K562 (cell line): ENCODE measurements around the gene GPR3. TPM values are rescaled to one million over a fixed set of nuclear protein-coding genes. Genes with fewer than 3 reads are reported as not detected.

Source experiments
- ATAC-seq: fragments of 200-7000 bp; cut with Tn5 transposase; 3 replicates; pipeline ENCODE4 v1.9.1; 2020; ENCODE audit warnings: moderate library complexity
- BruUV-seq: library from RNA; stranded (reverse); fragments of 400-500 nt; replicated peaks from 2 replicates; lab custom pipeline; 2021; lab: Mats Ljungman, UMichigan
- CTCF ChIA-PET: fragments of 300-600 bp; formaldehyde crosslinking; extraction: SDS; loops from one replicate; lab custom pipeline; 2021; ENCODE audit warnings: low intra/inter-chr PET ratio; lab: Yijun Ruan, JAX
- POLR2A ChIA-PET: fragments of 300-600, 350-650 bp; sonication (Branson Sonifier 250); formaldehyde crosslinking; extraction: SDS; loops from one replicate; lab custom pipeline; 2021; ENCODE audit warnings: antibody characterized with exemption, inconsistent platforms; lab: Yijun Ruan, JAX
- DNase-seq, 4 experiments: peaks; one replicate each; pipeline versions ENCODE4 v3.0.0 to v3.0.0-alpha.2; 2011 to 2018; ENCODE audit warnings: low spot score in 3 of 4, mixed read lengths in 3 of 4; ENCODE audit errors: extremely low read depth in 1 of 4
- FAIRE-seq: peaks from 2 replicates; lab custom pipeline; 2011; peaks lifted over from hg19 to GRCh38; lab: Jason Lieb, UNC
- H2AFZ ChIP-seq: 2 replicates; pipeline ENCODE4 v1.6.0; 2011; ENCODE audit warnings: low read depth, low read length, control low read depth, inconsistent platforms
- H3K27ac ChIP-seq: fragments of 200-600 bp; 3 replicates; pipeline ENCODE4 v1.8.0; 2011; ENCODE audit warnings: low read depth, mild to moderate bottlenecking, control low read depth, inconsistent platforms, low read length, moderate library complexity, mixed read lengths; ENCODE audit errors: extremely low read depth
- H3K27me3 ChIP-seq, 2 experiments: fragments of 300-600 bp in 1 of 2; 2 replicates in 1 of 2; 3 replicates in 1 of 2; pipeline versions ENCODE4 v1.6.0 to v1.8.0; 2011; ENCODE audit warnings: inconsistent platforms in 2 of 2, low read length in 2 of 2, mild to moderate bottlenecking in 1 of 2, mixed read lengths in 1 of 2, moderate library complexity in 1 of 2; ENCODE audit not compliant: control insufficient read depth in 2 of 2, insufficient read depth in 2 of 2
- H3K36me3 ChIP-seq: fragments of 300-600 bp; 3 replicates; pipeline ENCODE4 v1.8.0; 2011; ENCODE audit warnings: mild to moderate bottlenecking, low read length, inconsistent platforms; ENCODE audit not compliant: control insufficient read depth, insufficient read depth
- H3K4me1 ChIP-seq, 2 experiments: fragments of 200-600 bp in 1 of 2; replicated peaks in 1 of 2; 2 replicates in 1 of 2; 3 replicates in 1 of 2; pipeline versions ENCODE4 v1.5.1 to v1.8.0; 2011; ENCODE audit warnings: inconsistent platforms in 2 of 2, low read length in 2 of 2, mild to moderate bottlenecking in 1 of 2, mixed read lengths in 1 of 2, moderate library complexity in 1 of 2; ENCODE audit not compliant: control insufficient read depth in 2 of 2, insufficient read depth in 2 of 2
- H3K4me2 ChIP-seq: 2 replicates; pipeline ENCODE4 v1.6.1; 2011; ENCODE audit warnings: low read length, control low read depth, inconsistent platforms, mixed read lengths; ENCODE audit not compliant: insufficient read depth
- H3K4me3 ChIP-seq: fragments of 200-600 bp; sonication (generic), shearing (Covaris generic); 2 replicates; pipeline ENCODE4 v1.5.1; 2016; ENCODE audit warnings: control low read depth, inconsistent platforms
- H3K79me2 ChIP-seq: fragments of 200-600 bp; 3 replicates; pipeline ENCODE4 v1.8.0; 2011; ENCODE audit warnings: low read length, inconsistent platforms; ENCODE audit not compliant: control insufficient read depth, insufficient read depth
- H3K9ac ChIP-seq, 2 experiments: 2 replicates each; pipeline versions ENCODE4 v1.6.0 to v1.6.1; 2011; ENCODE audit warnings: low read depth in 2 of 2, low read length in 2 of 2, control low read depth in 1 of 2, inconsistent platforms in 1 of 2, mild to moderate bottlenecking in 1 of 2, mixed read lengths in 1 of 2; ENCODE audit not compliant: insufficient read depth in 1 of 2
- H3K9me1 ChIP-seq: one replicate; pipeline ENCODE4 v1.6.0; 2011; ENCODE audit warnings: inconsistent platforms, mild to moderate bottlenecking, low read length, moderate library complexity; ENCODE audit not compliant: control insufficient read depth, insufficient read depth
- H3K9me3 ChIP-seq: replicated peaks from 2 replicates; pipeline ENCODE4 v1.5.1; 2011; ENCODE audit warnings: low read depth, low read length, inconsistent platforms; ENCODE audit not compliant: control insufficient read depth, insufficient read depth
- H4K20me1 ChIP-seq: replicated peaks from 2 replicates; pipeline ENCODE4 v1.6.1; 2011; ENCODE audit warnings: low read length, inconsistent platforms, mixed read lengths; ENCODE audit not compliant: control insufficient read depth, insufficient read depth
- CAMTA2 ChIP-seq: fragments of 250-450 bp; sonication (Bioruptor Pico); conservative IDR thresholded peaks from 2 replicates; pipeline ENCODE4 v1.5.1; 2022
- CEBPB ChIP-seq: fragments of 450-650 bp; IDR thresholded peaks from 2 replicates; pipeline ENCODE4 v1.6.1; 2016; ENCODE audit warnings: missing genetic modification characterization, missing compliant biosample characterization
- FOSL1 ChIP-seq: fragments of 200-800 bp; sonication (Bioruptor generic); conservative IDR thresholded peaks from 2 replicates; pipeline ENCODE4 v1.6.1; 2016; ENCODE audit warnings: missing genetic modification characterization, missing compliant biosample characterization
- HMG20B ChIP-seq: fragments of 250-450 bp; sonication (Bioruptor Pico); IDR thresholded peaks from 2 replicates; pipeline ENCODE4 v1.5.0; 2021; ENCODE audit warnings: mild to moderate bottlenecking
- KAT7 ChIP-seq: sonication (generic); formaldehyde crosslinking; IDR thresholded peaks from 2 replicates; pipeline ENCODE4 v1.8.0; 2022; ENCODE audit warnings: missing genetic modification reagents, mild to moderate bottlenecking, borderline replicate concordance
- NR2C1 ChIP-seq, 2 experiments: fragments of 450-650 bp; IDR thresholded peaks; 2 replicates each; pipeline ENCODE4 v1.6.1; 2017; ENCODE audit warnings: mild to moderate bottlenecking in 2 of 2, antibody characterized with exemption in 1 of 2, inconsistent platforms in 1 of 2, missing compliant biosample characterization in 1 of 2, missing genetic modification characterization in 1 of 2
- RAD51 ChIP-seq: fragments of 450-650 bp; IDR thresholded peaks from 2 replicates; pipeline ENCODE4 v1.7.1; 2016; ENCODE audit warnings: low read depth, mild to moderate bottlenecking, borderline replicate concordance
- STAG1 ChIP-seq: sonication (generic); formaldehyde crosslinking; IDR thresholded peaks from 2 replicates; pipeline ENCODE4 v1.5.0; 2020; ENCODE audit warnings: missing genetic modification reagents, borderline replicate concordance
- TGIF2 ChIP-seq: sonication (generic); formaldehyde crosslinking; IDR thresholded peaks from 2 replicates; pipeline ENCODE4 v1.8.1; 2022; ENCODE audit warnings: mild to moderate bottlenecking, missing genetic modification reagents, moderate library complexity
- ZNF23 ChIP-seq: fragments of 250-450 bp; sonication (Bioruptor Pico); IDR thresholded peaks from 2 replicates; pipeline ENCODE4 v1.4.0; 2020; ENCODE audit warnings: mild to moderate bottlenecking
- ZNF707 ChIP-seq: fragments of 250-450 bp; sonication (Bioruptor Pico); conservative IDR thresholded peaks from 2 replicates; pipeline ENCODE4 v1.8.0; 2022; ENCODE audit warnings: inconsistent platforms, mild to moderate bottlenecking, moderate library complexity
- WGBS: fragments of 100-300 bp; shearing (Covaris generic); methylation state at CpG from one replicate; pipeline ENCODE4 v1.1.6; 2016; ENCODE audit warnings: low coverage, mixed read lengths; ENCODE audit not compliant: insufficient coverage; ENCODE audit errors: missing lambda C conversion rate; 5-methylcytosine and 5-hydroxymethylcytosine counted together
- in situ Hi-C: fragments of 300-500 bp; cut with MboI; formaldehyde crosslinking; loops from 4 replicates; pipeline ENCODE4 v1.15.0; 2018; ENCODE audit warnings: inconsistent platforms, mixed read lengths
- intact Hi-C: fragments of 100-400 bp; cut with micrococcal nuclease; formaldehyde crosslinking; loops from 2 replicates; pipeline ENCODE4 v1.14.2; 2022
- polyA plus RNA-seq, 8 experiments: library from polyadenylated mRNA; depleted of rRNA in 4 of 8; stranded (reverse) in 5 of 8; unstranded in 3 of 8; fragments of >200 nt; fragmentation: Nextera tagmentation in 2 of 8; fragmentation: Illumina TruSeq in 1 of 8; extraction: Ambion mirVana in 2 of 8; extraction: Trizol in 1 of 8; gene quantifications; 2 replicates each; pipeline versions ENCODE4 v1.2.1 to v1.2.3, GENCODE V29; 2011 to 2014; ENCODE audit warnings: inconsistent platforms in 1 of 8, missing spikeins in 1 of 8
- total RNA-seq, 7 experiments: library from RNA; depleted of rRNA in 6 of 7; stranded (reverse); fragments of >200 nt in 6 of 7; fragmentation: Illumina TruSeq in 2 of 7; extraction: Trizol in 2 of 7; gene quantifications; 2 replicates each; pipeline versions ENCODE4 v1.2.1 to v1.2.3, GENCODE V29; 2011 to 2021; ENCODE audit warnings: low replicate concordance in 1 of 7
- TF ChIP-seq, protein P1 (sequence below), 2 experiments: fragments of 450-650 bp; formaldehyde crosslinking in 1 of 2; IDR thresholded peaks; 2 replicates each; pipeline versions ENCODE4 v1.4.0 to v1.6.1; 2014 to 2020; ENCODE audit warnings: mild to moderate bottlenecking in 2 of 2, borderline replicate concordance in 1 of 2, low read depth in 1 of 2

The GPR3 gene
- total and polyA plus RNA-seq, 9 of the 15 experiments (the other 6 are each of a cell fraction or from before 2014, with no cell fraction given): 0.24 to 11.5 (median 3.7) TPM

DNA sequence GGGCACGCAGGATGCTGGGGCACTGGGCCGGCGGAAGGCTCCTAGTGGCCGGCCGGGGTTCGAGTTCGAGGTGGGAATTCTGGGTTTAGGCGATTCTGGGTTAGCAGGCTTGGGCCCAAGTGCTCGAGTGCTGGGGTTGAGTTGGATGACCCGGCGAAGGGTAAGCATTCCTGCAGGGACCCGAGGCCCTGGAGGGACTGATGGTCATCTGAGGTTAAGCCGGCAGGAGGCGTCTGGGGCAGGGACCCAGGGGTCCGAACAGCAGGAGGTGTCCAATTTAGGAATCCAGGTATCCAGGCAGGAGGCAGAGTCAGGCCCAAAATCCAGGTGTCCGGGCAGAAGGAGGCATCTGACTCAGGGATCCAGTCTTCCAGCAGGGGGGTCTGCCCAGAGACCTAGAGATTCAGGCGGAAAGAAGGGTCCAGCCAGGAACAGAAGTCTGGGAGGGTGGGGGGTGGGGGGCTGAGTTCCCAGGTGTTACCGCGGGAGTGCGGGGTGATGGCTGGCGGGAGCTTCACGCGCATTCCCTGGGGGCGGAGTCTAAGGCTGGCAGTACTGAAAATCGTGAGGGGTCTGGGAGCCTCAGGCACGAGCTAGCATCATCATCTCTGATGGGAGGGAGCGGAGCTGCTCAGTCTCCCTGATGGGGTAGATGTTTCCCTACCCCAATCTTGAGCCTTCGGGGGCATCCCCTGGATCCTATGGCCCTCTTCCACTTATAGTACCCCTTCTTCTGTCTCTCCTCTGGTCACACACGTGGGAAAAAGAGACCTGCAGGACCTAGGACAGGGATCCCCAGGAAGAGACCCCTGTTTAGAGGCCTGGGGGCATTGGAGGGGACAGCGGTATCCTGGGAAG lies 585 bp downstream of the GPR3 start:
- in situ Hi-C loops (loop anchor here (5.0 kb wide), 2 partner anchors 269 to 291 kb away; no protein-coding TSS in a partner anchor), intact Hi-C loops (loop anchor here (1.0 to 5.0 kb wide), 4 partner anchors 36 to 270 kb away; no protein-coding TSS in a partner anchor)
- Histone ChIP-seq H3K27me3 (no peaks in the 10 kb centered on the region), H2AFZ (peak overlapping the region; percentile 92), H4K20me1 (no peaks in the 10 kb centered on the region), H3K9ac (peak overlapping the region; percentile 85 to 98), H3K36me3 (peaks cover 9% of the 10 kb centered on the region; the same call in 1 of the 3 replicates), H3K9me1 (no peaks in the 10 kb centered on the region), H3K4me2 (peak overlapping the region; percentile 96), H3K27ac (peak overlapping the region; percentile 88), H3K9me3 (no peaks in the 10 kb centered on the region), H3K4me1 (peaks cover 8 to 44% of the 10 kb centered on the region in 2 experiments), H3K4me3 (peak overlapping the region; percentile 96), H3K79me2 (peaks cover 12% of the 10 kb centered on the region)
- ATAC-seq: peak; percentile 50
- 9% methylated on average over 30 of the region's 30 CpGs for WGBS
- CTCF ChIA-PET: interaction anchor here (0.6 to 1.4 kb wide), 5 partner anchors 27 to 274 kb away, joined by 3 to 7 read pairs (median 4); no protein-coding TSS in a partner anchor
- POLR2A ChIA-PET: interaction anchor here (0.5 to 1.0 kb wide), 3 partner anchors 26 to 348 kb away, joined by 3 read pairs; partner anchors contain the start of gene MAP3K6
- FAIRE-seq: peak; percentile 42
- TSS peak; percentile 75 for BruUV-seq
- peak; percentile 63 to 76 (median 70) for DNase-seq
- TF ChIP-seq ZNF23 (CRISPR knock-in tag) (no peak), CEBPB (tag) (no peak), RAD51 (0 out of 2 replicates have a peak, but pooled peaks have one; percentile 13), HMG20B (CRISPR knock-in tag) (no peak), FOSL1 (peak; percentile 91), CAMTA2 (CRISPR knock-in tag) (0 out of 2 replicates have a peak, but pooled peaks have one; percentile 73), ZNF707 (no peak), NR2C1 (IDR thresholded peaks at IDR 0.05) (no peak), NR2C1 (tag; IDR thresholded peaks at IDR 0.05) (no peak), STAG1 (no peak), TGIF2 (CRISPR knock-in tag) (0 out of 2 replicates have a peak, but pooled peaks have one; percentile 44), KAT7 (CRISPR knock-in tag) (0 out of 2 replicates have a peak, but pooled peaks have one; percentile 45)
- TF ChIP-seq, protein P1, sequence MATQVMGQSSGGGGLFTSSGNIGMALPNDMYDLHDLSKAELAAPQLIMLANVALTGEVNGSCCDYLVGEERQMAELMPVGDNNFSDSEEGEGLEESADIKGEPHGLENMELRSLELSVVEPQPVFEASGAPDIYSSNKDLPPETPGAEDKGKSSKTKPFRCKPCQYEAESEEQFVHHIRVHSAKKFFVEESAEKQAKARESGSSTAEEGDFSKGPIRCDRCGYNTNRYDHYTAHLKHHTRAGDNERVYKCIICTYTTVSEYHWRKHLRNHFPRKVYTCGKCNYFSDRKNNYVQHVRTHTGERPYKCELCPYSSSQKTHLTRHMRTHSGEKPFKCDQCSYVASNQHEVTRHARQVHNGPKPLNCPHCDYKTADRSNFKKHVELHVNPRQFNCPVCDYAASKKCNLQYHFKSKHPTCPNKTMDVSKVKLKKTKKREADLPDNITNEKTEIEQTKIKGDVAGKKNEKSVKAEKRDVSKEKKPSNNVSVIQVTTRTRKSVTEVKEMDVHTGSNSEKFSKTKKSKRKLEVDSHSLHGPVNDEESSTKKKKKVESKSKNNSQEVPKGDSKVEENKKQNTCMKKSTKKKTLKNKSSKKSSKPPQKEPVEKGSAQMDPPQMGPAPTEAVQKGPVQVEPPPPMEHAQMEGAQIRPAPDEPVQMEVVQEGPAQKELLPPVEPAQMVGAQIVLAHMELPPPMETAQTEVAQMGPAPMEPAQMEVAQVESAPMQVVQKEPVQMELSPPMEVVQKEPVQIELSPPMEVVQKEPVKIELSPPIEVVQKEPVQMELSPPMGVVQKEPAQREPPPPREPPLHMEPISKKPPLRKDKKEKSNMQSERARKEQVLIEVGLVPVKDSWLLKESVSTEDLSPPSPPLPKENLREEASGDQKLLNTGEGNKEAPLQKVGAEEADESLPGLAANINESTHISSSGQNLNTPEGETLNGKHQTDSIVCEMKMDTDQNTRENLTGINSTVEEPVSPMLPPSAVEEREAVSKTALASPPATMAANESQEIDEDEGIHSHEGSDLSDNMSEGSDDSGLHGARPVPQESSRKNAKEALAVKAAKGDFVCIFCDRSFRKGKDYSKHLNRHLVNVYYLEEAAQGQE (IDR thresholded peaks at IDR 0.05; ENCODE audit: borderline replicate concordance): peak; percentile 21; the same call in 1 of the 2 replicates
- TF ChIP-seq, protein P1 (CRISPR knock-in tag; IDR thresholded peaks at IDR 0.05; ENCODE audit: low read depth): no peak; the same call in 1 of the 2 replicates
